ENCODE results near the gene MYZAP.
A peak's percentile ranks its signal among the peaks of the same experiment; 100 is the strongest.

The MYZAP gene

GRCh38 chr15:57563416-57563815, 28.3 kb upstream of the MYZAP start:
- no peak for DNase-seq (ENCODE audit: low read depth)

- DNase-seq (ENCODE audit: low read depth), result no peak
Measured at GRCh38 chr15:57565311-57565710, 26.4 kb upstream of the MYZAP start.

DNA sequence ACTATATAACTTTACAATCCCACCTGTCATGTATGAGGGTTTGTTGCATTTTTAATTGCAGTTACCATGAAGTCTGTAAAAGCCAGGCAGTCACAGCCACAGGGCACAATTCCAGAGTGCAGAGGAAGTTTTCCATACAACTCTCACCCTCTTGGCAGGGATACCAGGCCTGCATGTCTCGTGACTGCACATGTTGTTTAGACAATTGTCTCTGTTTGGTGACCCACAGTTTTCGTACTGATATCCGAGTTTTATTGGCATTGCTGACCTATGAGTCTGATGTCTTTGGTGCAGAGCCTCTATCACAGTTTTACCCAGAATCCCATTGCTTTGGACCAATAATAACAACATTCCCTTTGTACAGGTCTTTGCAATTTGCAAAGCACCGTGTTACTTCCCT, 24.9 kb upstream of the MYZAP start:
- no peak for DNase-seq (ENCODE audit: low read depth)

GRCh38 chr15:57567891-57568290, 23.8 kb upstream of the MYZAP start:
- DNase-seq (ENCODE audit: low read depth), result no peak

DNA sequence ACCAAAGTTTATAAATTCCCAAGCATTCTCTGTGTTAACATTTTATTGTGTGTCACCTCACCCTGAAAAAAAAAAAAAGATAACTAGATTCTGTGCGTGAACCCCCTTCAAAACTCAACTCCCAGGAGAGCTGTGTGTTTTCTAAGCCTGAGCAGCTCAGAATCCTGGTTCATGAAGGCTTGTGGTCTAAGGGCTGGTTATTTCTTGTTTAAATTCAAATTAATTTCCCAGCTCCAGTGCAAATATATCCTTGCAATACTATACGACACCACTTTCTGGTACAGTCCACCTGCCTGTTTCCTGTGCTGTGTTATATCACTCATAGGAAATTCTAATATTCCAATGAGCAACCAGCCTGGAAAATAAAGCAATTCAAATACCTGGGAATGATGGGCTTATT, 23.4 kb upstream of the MYZAP start:
- no peak for DNase-seq (ENCODE audit: low read depth)

DNA sequence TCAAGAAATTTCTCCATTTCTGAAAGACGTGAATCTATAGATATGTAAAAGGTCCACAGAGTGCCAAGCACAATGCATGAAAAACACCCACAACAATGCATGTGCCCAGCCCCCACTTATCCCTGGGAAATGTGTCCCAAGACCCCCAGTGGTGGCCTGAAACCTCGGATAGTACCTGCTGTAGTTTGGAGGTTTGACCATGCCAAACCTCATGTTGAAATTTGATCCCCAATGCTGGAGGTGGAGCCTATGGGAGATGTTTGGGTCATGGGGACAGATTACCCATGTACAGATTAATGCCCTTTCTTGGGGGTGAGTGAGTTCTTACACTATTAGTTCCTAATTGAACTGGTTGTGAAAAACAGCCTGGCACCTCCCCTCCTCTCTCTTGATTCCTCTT, 21.4 kb upstream of the MYZAP start:
- DNase-seq (ENCODE audit: low read depth), result no peak

DNA sequence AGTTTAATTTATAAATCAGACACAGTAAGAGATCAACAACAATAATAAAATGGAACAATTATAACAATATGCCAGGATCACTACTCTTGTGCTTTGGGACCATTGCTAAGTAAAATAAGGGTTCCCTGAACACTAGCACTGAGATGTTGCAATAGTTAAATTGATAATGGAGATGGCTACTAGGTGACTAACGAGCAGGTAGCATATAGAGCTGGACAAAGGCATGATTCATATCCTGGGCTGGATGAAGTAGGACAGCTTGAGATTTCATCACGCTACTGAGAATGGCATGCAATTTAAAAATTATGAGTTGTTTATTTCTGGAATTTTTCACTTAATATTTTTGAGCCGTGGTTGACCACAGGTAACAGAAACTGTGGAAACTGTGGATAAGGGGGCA, 20.7 kb upstream of the MYZAP start:
- peak; percentile 28 for DNase-seq (ENCODE audit: low read depth)

- no peak for DNase-seq (ENCODE audit: low read depth)
Measured at GRCh38 chr15:57571725-57572124, 20.0 kb upstream of the MYZAP start.

DNA sequence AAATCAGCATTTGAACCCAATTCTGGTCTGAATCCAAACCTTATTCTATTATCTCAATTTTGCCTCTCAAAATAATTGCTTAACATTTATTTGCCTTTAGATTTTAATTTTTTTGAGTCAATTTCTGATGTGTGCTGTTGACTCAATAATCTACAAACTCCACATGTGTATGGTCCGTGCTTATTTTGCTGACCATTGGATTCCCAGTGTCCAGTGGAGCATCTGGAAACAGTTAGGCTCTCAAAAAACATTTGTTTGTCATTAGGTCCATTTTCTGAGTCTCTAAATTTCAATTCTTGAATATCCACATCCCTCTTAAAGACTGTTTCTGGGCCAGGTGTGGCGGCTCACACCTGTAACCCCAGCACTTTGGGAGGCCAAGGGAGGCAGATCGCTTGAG, 19.2 kb upstream of the MYZAP start:
- DNase-seq (ENCODE audit: low read depth), result no peak

- no peak for DNase-seq (ENCODE audit: low read depth)
Measured at GRCh38 chr15:57573151-57573550, 18.6 kb upstream of the MYZAP start.

GRCh38 chr15:57575363-57575762, 16.3 kb upstream of the MYZAP start:
- no peak for DNase-seq (ENCODE audit: low read depth)

DNA sequence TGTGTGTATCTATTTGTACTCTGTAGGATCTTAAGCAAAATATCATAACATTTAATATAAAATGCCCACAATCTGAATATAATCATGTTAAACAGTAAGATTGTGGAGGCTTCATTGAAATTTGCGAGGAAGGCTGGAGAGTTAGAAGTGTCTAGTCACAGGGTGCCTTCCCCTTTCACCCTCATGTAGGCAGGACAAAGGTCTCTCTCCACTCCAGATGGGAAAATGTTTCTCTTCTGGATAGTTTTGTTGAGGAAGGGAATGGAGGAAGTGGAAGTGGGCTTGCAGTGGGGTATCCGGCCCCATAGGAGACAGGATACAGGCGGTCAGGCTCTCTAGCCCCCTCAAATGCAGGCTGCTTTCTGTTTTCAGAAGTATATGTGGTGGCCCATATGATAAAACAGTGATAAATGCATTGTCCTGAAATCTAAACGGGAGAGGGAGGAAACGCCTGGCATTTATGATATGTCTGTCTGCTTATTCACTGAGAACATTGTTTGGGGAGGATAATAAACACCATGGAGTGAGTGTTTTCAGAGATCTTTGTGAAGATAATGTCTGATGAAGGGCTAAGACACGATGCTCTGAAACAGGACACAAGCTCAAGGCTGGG, 13.3 kb upstream of the MYZAP start:
- DNase-seq (ENCODE audit: low read depth), result no peak

DNA sequence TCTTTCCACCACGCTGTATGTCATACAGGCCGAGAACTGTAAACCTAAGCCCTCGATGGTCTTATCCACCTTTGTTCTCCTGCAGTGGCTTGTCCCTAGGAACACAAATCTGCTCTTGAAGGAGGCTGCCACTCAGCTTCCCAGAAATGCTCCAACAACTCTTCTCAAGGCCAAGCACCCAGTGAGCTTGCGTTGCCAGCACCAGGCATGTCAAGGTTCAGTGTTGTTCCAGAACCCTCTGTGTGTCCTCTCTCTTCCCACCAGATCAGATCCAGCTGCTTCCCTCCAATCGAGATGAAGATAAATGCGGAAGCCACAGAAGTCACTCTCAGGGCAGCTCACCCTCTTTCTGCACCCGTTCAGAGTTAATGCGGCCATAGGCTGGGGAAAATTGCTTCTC, 11.3 kb upstream of the MYZAP start:
- DNase-seq (ENCODE audit: low read depth), result no peak

DNA sequence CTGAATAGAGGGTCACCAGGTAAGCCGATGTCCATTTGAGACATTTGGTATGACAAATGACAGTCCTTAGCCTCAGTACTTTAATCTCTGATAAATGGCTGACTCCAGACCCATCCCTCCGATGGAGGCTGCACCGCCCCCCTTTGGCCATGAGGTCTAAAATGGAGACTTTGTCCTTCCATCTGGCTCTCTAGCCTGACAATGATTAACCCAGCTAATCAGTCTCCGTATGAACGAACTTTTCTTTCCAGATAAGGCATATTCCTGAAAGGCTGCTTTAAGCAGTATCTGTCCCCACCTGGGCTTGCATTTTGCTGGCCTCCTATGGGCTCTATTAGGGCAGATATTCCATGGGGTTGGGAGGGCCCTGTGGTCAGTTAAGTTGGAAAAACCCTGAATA, 10.8 kb upstream of the MYZAP start:
- no peak for DNase-seq (ENCODE audit: low read depth)

DNA sequence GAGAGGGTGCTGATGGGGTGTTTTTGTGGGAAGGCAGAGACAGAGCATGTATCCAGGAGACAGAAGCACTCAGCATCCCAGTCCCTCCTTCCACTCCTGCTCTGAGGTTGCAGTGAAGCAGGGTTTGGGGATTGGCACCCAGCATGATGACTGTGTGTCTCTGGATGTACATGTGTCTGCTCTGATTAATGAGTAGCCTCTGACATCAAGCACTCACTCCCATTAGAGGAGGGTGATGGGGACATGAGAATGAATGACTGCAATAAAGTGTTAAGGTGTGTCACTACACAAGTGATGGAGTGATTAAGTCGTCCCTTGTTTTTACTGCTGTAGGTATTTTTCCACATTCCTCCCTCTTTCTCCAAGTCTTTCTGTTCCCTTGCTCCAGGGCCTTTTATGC, 9.6 kb upstream of the MYZAP start:
- no peak for DNase-seq (ENCODE audit: low read depth)

DNA sequence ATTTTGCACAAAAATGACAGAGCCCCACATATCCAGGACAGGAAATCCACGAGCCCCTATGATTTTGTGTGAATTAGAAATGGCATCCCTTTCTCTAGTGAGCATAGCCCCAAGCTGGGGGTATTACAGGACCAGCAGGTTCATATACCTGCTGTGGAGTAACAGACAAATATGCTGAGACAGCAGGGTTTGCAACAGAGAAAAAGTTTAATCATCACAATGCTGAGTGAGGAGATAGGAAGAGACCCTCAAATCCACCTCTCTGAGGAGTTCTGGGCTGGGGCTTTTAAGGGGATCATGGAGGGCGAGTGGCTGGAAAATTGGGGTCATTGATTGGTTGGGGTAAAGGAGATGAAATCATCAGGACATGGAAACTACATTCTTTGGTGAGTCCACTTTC, 8.4 kb upstream of the MYZAP start:
- no peak for DNase-seq (ENCODE audit: low read depth)

DNA sequence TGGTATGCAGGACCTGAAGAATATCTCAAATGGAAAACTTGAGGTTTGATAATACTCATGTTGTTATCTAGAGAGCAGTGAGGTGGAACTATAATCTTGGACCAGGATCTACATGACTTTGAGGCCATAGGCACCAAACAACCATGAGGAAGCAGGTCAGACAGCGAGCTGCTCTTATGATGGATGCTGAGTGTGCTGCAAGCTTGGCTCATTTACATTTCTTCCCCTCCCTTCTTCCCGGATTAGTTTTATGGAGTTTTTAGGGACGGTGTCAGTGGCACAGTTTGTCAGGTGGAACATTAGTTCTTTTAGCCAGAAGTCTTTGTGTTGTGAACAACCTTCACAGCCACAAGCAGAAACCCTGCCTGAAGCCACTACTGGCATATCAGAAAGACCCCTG, 8.0 kb upstream of the MYZAP start:
- no peak for DNase-seq (ENCODE audit: low read depth)

DNA sequence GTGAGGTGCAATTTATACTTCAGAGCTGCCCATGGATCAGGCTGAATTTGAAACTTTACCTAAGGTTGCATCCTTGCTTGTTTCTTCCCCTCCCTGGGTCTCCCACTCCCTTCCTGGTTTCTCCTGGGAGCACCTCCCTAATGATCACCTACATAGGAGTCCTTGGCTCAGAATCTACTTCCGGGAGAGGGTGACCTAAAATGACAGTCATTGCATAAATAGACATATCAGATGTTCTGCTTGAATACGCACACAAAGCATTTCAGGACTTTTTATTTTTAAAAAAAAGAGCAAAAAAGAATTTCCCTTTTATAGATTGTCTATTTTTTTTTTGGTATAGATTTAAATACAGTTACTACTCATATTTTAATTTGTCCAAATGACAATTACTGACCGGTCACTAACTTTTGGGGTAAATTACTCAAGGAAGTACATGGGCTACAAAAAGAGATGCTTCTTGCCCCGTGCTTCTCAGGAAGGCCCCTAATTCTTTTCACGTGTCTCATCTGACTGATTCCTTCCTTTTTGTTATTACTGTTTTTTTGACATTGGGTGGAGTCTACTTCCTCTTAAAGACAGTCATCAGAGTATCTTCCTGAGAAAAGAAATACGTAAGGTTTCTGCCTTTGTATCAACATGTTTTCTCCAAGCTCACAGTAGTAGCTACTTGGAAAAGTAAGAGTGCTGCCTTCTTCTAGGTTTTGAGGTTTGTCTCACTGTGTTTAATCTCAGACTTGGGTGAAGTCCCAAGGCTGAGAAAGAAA, 4.9 kb upstream of the MYZAP start:
- no peak for DNase-seq (ENCODE audit: low read depth)

DNA sequence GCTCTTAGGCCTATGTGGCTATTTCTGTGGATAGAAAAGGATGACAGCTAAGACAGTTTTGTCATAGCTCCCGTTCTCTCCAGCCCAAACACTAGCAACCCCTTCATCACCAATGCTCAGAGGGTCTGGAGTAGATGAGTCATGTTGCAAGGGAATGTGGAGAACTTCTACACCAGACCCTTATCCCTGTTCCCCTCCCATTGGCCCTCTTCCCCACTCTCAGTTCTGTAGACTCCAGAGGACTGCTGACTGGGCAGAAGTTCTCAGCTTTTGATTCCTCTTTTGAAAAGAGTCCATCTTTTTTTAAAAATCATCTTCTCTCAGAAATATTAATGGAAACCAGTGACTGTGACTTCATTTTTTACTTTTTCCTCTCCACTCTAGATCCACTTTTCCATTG, 2.4 kb upstream of the MYZAP start:
- DNase-seq (ENCODE audit: low read depth), result no peak

DNA sequence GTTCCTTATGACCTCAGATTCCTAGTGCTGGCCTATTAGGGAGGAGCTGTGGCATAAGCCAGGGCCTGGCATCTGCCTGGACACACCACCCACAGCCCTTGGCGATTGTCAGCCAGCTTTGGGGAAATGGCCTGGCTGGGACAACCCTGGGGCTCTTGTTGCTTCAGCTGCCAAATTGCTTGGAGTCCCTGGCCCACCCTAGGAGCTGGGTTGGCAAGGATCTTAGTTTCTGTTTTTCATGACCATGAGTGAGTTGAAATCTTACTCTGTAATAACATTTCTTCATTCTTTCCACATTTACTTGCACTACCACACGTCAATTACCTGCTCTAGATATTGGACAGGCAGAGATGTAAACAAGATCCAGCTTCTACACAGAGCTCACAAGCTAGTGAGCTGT, 1.9 kb upstream of the MYZAP start:
- DNase-seq (ENCODE audit: low read depth), result no peak

DNA sequence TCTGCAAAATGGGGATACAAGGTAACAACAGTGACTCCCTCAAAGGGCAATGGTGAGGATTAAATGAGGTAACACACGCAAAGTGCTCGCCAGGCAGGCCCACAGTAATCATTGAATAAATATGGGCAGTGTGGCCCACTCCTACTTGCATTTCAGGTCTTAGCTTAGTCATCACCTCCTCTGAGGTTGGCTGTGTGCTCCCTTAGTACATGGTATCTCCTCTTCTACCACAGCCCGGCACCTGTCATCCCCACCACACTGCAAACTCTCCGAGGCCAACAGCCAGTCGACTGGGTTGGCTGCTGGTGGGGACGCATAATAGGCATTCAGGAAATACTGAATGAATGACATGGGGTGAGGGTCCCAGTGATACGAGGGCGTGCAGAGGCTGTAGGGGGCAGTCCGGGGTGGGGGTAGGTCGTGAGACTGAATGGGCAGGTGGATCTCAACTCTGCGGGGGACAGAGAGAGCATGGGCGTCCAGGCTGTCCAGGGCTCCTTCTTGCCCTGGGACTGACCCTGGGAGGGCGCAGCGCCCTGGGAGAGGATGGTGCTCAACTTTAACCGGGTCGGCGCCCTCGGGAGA, 375 bp upstream of the MYZAP start:
- no peak for DNase-seq (ENCODE audit: low read depth)

DNA sequence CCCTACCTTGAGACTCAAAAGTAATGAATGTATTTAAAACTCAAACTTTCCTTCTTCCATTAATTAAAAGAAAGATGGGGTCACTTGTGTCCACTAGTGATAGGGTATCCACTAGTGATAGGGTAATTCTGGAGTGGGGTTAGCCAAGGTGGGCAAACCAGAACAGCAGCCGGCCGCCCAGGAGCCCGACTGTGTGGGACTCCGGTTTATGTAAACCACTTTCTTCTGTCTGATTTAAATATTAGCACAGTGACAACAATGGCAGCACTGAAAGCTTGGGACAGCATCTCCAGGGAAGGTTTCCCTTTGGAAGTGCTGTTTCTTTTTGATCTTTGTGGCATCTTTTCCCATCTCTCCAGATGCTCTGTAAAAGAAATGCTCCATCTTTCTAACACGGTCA, 722 bp downstream of the MYZAP start:
- no peak for DNase-seq (ENCODE audit: low read depth)

DNA sequence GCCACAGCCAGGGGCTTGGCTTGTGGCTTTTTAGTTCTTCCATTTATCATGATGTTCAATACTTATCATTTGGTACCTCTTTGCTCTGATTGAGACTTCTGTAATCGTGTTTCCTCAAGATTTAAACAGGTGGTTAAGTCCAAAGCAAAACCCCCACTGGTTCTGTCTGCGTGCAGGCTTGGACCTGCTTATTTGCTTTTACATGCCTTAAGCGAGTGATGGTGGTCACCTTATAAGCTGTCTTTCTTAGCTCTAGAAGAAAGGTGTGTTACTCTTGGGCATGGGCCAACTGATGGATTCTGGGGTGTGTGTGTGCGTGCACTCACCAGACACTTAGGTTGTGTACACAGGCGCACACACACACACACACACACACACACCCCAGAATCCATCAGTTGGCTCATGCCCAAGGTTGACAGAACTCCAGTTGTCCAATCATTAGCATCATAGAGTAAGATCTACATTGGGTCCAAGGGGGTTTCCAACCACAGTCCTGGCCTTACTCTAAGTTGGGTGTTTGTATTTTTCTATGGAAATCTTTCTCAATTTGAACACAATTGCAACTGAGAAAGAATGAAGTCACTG, 1.2 kb downstream of the MYZAP start:
- DNase-seq (ENCODE audit: low read depth), result no peak
